ENCODE measurements around the gene OBSL1. TPM values are rescaled to one million over a fixed set of nuclear protein-coding genes. Genes with fewer than 3 reads are reported as not detected.

OBSL1 gene
- total and polyA plus RNA-seq, 10 of the 15 experiments (the other 5 are each of a cell fraction or from before 2014, with no cell fraction given) = 0.14 to 0.77 TPM; not detected in 8

DNA sequence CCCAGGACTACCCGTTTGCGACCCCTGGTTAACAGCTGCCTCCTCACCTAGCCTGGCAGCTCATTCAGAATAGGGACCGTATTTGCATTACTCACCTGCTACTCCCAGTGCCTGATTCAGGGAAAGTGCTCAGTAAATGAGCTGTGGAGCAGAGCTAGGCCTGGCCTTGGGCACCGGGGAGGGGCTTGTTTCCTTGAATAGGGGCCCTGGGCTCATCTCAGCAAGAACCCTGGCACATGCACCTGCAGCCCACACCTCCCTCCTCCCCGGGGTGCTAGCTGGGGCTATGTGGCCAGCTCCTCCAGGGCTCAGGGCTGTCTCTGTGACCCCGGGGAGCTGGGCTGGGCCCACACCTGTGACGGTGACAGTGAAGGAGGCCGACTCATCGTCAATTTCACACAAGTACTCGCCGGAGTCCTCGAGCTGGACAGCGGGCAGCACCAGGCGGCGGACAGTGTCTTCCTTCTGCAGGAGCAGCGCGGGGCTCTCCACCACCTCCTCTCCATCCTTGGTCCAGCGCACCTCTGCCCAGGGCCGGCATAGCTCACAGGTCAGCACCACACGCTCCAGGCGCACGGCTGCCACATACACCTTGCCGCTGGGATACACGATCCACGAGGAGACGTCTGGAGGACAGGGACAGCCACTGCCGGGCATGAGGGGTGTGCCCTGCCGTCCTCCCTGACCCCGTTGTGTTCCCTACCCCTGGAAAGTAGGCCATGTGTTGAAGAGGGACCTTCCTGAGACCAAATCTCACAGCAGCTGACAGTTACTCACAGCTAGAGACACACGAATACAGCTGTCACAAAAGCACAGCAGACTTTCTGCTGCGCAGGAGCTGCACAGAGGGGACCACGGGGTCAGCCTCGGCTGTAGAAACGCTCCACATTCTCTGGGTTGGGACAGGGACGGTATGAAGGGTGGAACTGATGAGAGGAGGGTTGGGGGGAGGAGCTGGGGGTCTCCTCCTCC lies 9.0 kb downstream of the OBSL1 start:
- SMC1A ChIA-PET (ENCODE audit: uncharacterized antibody, unreplicated experiment) = no interaction called here
- H3K27me3 ChIP-seq (replicated peaks in 1 of 2; ENCODE audit: control insufficient read depth in 2 of 2, insufficient read depth in 2 of 2, low read length in 1 of 2) = no peaks in the 10 kb centered on the region; a peak in 2 of 4 replicates
- in situ Hi-C loops (cut with MboI) (no loop called here), intact Hi-C loops (cut with micrococcal nuclease; ENCODE audit: unreplicated experiment) (no loop called here)
- no peaks in the 10 kb centered on the region for H4K20me1 ChIP-seq (ENCODE audit: control insufficient read depth, insufficient read depth)
- WGBS (ENCODE audit: insufficient coverage, insufficient replicate concordance, low lambda C conversion rate, missing lambda C conversion rate) = 33% methylated on average over 30 of the region's 35 CpGs
- H3K9ac ChIP-seq (ENCODE audit: control insufficient read depth, insufficient read depth, low read length) = no peak overlapping the region
- POLR2A ChIA-PET = no interaction called here
- BruUV-seq (replicated peaks) = no TSS peak
- H3K79me2 ChIP-seq (ENCODE audit: control insufficient read depth, insufficient read depth, low read length) = no peaks in the 10 kb centered on the region
- no peaks in the 10 kb centered on the region for H3K9me3 ChIP-seq (replicated peaks; ENCODE audit: control insufficient read depth, insufficient read depth, low read length)
- H3K4me3 ChIP-seq = no peak overlapping the region
- CTCF ChIA-PET = interaction anchor here (1.0 to 1.7 kb wide), 2 partner anchors 13 to 21 kb away, joined by 3 to 6 read pairs; no protein-coding TSS in a partner anchor
- TF ChIP-seq, protein P1, sequence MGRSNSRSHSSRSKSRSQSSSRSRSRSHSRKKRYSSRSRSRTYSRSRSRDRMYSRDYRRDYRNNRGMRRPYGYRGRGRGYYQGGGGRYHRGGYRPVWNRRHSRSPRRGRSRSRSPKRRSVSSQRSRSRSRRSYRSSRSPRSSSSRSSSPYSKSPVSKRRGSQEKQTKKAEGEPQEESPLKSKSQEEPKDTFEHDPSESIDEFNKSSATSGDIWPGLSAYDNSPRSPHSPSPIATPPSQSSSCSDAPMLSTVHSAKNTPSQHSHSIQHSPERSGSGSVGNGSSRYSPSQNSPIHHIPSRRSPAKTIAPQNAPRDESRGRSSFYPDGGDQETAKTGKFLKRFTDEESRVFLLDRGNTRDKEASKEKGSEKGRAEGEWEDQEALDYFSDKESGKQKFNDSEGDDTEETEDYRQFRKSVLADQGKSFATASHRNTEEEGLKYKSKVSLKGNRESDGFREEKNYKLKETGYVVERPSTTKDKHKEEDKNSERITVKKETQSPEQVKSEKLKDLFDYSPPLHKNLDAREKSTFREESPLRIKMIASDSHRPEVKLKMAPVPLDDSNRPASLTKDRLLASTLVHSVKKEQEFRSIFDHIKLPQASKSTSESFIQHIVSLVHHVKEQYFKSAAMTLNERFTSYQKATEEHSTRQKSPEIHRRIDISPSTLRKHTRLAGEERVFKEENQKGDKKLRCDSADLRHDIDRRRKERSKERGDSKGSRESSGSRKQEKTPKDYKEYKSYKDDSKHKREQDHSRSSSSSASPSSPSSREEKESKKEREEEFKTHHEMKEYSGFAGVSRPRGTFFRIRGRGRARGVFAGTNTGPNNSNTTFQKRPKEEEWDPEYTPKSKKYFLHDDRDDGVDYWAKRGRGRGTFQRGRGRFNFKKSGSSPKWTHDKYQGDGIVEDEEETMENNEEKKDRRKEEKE (IDR thresholded peaks at IDR 0.05) = no peak
- TF ChIP-seq NFXL1 (IDR thresholded peaks at IDR 0.05; ENCODE audit: borderline replicate concordance) (no peak), JUND (IDR thresholded peaks at IDR 0.05; ENCODE audit: low read depth, low read length) (no peak)
- TF ChIP-seq, protein P2, sequence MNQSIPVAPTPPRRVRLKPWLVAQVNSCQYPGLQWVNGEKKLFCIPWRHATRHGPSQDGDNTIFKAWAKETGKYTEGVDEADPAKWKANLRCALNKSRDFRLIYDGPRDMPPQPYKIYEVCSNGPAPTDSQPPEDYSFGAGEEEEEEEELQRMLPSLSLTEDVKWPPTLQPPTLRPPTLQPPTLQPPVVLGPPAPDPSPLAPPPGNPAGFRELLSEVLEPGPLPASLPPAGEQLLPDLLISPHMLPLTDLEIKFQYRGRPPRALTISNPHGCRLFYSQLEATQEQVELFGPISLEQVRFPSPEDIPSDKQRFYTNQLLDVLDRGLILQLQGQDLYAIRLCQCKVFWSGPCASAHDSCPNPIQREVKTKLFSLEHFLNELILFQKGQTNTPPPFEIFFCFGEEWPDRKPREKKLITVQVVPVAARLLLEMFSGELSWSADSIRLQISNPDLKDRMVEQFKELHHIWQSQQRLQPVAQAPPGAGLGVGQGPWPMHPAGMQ (IDR thresholded peaks at IDR 0.05; ENCODE audit: borderline replicate concordance) = no peak
- H3K27ac ChIP-seq (ENCODE audit: control insufficient read depth, insufficient read depth) = no peak overlapping the region
- H3K4me1 ChIP-seq (ENCODE audit: control insufficient read depth, insufficient read depth, low read length) = no peaks in the 10 kb centered on the region
- FAIRE-seq = no peak
- DNase-seq (ENCODE audit: low read depth, low spot score) = no peak
- no peak overlapping the region for H3K4me2 ChIP-seq (ENCODE audit: control insufficient read depth, insufficient read depth)
- no peak for ATAC-seq
- H2AFZ ChIP-seq (ENCODE audit: control insufficient read depth, low read depth, low read length) = no peak overlapping the region
- H3K36me3 ChIP-seq (ENCODE audit: control insufficient read depth in 2 of 2, insufficient read depth in 2 of 2, low read length in 1 of 2) = no peaks in the 10 kb centered on the region
- RAD21 ChIA-PET (ENCODE audit: unreplicated experiment) = no interaction called here
